ENCODE results near the gene CDK14.

The CDK14 gene

GRCh38 chr7:91248996-91249395 lies 652.9 kb downstream of the CDK14 start:
- peak; percentile 11 for DNase-seq (ENCODE audit: low read depth, low spot score)

GRCh38 chr7:91249506-91250233 lies 653.5 kb downstream of the CDK14 start:
- DNase-seq (ENCODE audit: low read depth, low spot score) = peak; percentile 67

- no peak for DNase-seq (ENCODE audit: low read depth, low spot score)
Measured at GRCh38 chr7:91250706-91251105, 654.6 kb downstream of the CDK14 start.

GRCh38 chr7:91251877-91252276 lies 655.8 kb downstream of the CDK14 start:
- no peak for DNase-seq (ENCODE audit: low read depth, low spot score)
